ENCODE results near the gene ACP2.
"Not testable (repeated sequence)": the region's sequence is repeated elsewhere in the genome, so short reads cannot be mapped to it uniquely, and the experiment has no call there.

The ACP2 gene

DNA sequence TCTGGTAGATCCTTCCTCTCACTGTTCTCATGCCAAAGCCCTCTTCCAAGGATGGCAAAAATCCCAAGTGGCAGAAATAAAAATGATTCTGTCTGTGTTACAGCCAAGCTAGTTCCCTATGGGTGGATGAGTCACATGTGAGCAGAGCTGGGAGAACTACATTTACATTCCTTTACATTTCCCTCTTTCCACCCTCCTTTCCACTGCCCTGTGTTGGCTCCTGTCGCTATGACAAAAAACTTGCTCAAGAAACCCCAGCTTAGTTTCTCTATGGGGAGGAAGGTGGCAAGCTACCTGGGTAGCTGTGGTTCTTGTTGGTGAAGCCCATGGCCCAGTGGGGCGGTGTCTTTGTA lies 44.0 kb downstream of the ACP2 start:
- no peak for DNase-seq (ENCODE audit: low read depth in 2 of 2)

GRCh38 chr11:47202576-47202975 lies 46.0 kb downstream of the ACP2 start:
- no peak for DNase-seq (ENCODE audit: low read depth in 2 of 2)

- DNase-seq (ENCODE audit: low read depth in 2 of 2) = no peak
These were observed 47.6 kb downstream of the ACP2 start for GRCh38 chr11:47201015-47201414.

DNA sequence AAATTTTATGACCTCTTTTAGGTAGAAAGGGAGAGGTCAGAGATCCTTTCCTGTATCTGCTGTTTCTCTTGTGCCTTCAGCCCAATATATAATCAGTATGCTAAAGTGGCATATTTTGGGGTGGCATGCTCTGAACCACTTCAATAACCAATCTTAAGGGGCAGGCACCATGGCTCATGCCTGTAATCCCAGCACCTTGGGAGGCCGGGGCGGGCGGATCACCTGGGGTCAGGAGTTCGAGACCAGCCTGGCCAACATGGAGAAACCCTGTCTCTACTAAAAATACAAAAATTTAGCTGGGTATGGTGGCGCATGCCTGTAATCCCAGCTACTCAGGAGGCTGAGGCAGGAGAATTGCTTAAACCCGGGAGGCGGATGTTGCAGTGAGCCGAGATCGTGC lies 50.5 kb downstream of the ACP2 start:
- not testable (repeated sequence) for DNase-seq (ENCODE audit: low read depth in 2 of 2)

DNA sequence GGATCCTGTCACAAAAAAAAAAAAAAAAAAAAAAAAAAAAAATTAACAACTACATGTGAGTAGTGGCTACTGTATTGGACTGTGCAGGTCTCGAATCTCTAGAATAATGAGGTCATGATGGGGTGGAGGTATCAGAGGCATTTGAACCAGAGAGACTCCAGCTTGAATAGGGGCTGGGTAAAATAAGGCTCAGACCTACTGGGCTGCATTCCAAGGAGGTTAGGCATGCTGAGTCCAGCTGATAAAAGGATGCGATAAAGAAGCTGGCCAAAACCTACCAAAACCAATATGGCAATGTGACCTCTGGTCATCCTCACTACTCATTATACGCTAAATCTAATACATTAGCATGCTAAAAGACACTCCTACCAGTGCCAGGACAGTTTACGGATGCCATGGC lies 56.5 kb downstream of the ACP2 start:
- DNase-seq (ENCODE audit: low read depth in 2 of 2) = no peak

DNA sequence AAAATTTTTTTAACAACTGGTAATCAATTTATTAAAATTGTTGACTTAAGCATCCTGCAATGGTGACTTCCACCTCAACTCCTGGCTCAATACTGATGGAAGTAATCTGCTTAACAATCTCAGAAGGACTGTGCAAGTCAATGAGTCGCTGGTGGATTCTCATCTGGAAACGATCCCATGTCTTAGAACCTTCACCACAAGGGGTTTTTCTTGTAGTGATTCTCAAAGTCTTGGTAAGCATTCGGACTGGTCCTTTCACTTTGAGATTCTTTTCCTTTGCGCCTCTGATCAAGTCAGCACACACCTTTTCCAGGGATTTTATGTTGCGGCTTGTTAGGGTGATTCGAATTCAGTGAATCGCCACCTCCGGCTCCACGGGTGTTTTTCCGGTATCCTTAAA lies 57.5 kb downstream of the ACP2 start:
- DNase-seq (ENCODE audit: low read depth in 2 of 2) = not testable (repeated sequence)

Data from stimulated activated CD8-positive, alpha-beta memory T cell treated with anti-CD3 and anti-CD28 coated beads, Interleukin-15, amount 100 ng/mL, for 48 hours (primary cell).